ENCODE measurements around the gene SCYL3. TPM values are rescaled to one million over a fixed set of nuclear protein-coding genes. Genes with fewer than 3 reads are reported as not detected.

SCYL3 gene
- total RNA-seq, 2 experiments from 2014 or later = 16.8 to 17.1 TPM

- peaks cover 50% of the 10 kb centered on the region for H3K4me1 Mint-ChIP-seq
- H3K27me3 Mint-ChIP-seq = peaks cover 7% of the 10 kb centered on the region
- H3K36me3 Mint-ChIP-seq (ENCODE audit: low read depth) = peaks cover 19% of the 10 kb centered on the region
- peak overlapping the region; percentile 77 for H3K4me3 Mint-ChIP-seq
- peak; percentile 43 for DNase-seq
- H3K9me3 Mint-ChIP-seq = no peaks in the 10 kb centered on the region
- ChIA-PET POLR2A (interaction anchor here (0.6 kb wide), 1 partner anchor 15 kb away, joined by 5 read pairs; no protein-coding TSS in a partner anchor), CTCF (interaction anchor here (0.9 to 2.8 kb wide), 8 partner anchors 9 to 307 kb away, joined by 3 to 12 read pairs (median 4); partner anchors contain the start of gene F5)
- peak overlapping the region; percentile 99 for H3K27ac Mint-ChIP-seq
Observed at GRCh38 chr1:169892927-169893644, 610 bp downstream of the SCYL3 start.

- Mint-ChIP-seq H3K27me3 (peaks cover 2% of the 10 kb centered on the region), H3K9me3 (no peaks in the 10 kb centered on the region), H3K36me3 (ENCODE audit: low read depth) (peaks cover 23% of the 10 kb centered on the region), H3K4me3 (peak overlapping the region; percentile 77), H3K4me1 (peaks cover 52% of the 10 kb centered on the region), H3K27ac (peak overlapping the region; percentile 83)
- CTCF ChIA-PET = interaction anchor here (0.9 to 2.8 kb wide), 7 partner anchors 9 to 306 kb away, joined by 3 to 12 read pairs (median 4); partner anchors contain the start of gene F5
- no peak for DNase-seq
- POLR2A ChIA-PET = interaction anchor here (1.3 kb wide), 1 partner anchor 182 kb away, joined by 3 read pairs; no protein-coding TSS in a partner anchor
Observed at GRCh38 chr1:169892176-169892926, 1.3 kb downstream of the SCYL3 start.

- Mint-ChIP-seq H3K4me1 (peaks cover 55% of the 10 kb centered on the region), H3K27me3 (no peaks in the 10 kb centered on the region), H3K4me3 (peak overlapping the region; percentile 77), H3K9me3 (no peaks in the 10 kb centered on the region), H3K36me3 (ENCODE audit: low read depth) (peaks cover 30% of the 10 kb centered on the region), H3K27ac (peak overlapping the region; percentile 83)
- ChIA-PET POLR2A (interaction anchor here (1.3 kb wide), 1 partner anchor 182 kb away, joined by 3 read pairs; no protein-coding TSS in a partner anchor), CTCF (interaction anchor here (1.3 to 2.6 kb wide), 3 partner anchors 8 to 35 kb away, joined by 4 to 12 read pairs (median 5); no protein-coding TSS in a partner anchor)
- no peak for DNase-seq
Observed at GRCh38 chr1:169891539-169891885, 2.2 kb downstream of the SCYL3 start.

- ChIA-PET POLR2A (interaction anchor here (1.3 kb wide), 1 partner anchor 181 kb away, joined by 3 read pairs; no protein-coding TSS in a partner anchor), CTCF (interaction anchor here (1.6 to 2.6 kb wide), 2 partner anchors 8 to 18 kb away, joined by 5 to 12 read pairs; no protein-coding TSS in a partner anchor)
- DNase-seq = peak; percentile 52
- no peaks in the 10 kb centered on the region for H3K27me3 Mint-ChIP-seq
- peak overlapping the region; percentile 83 for H3K27ac Mint-ChIP-seq
- peaks cover 55% of the 10 kb centered on the region for H3K4me1 Mint-ChIP-seq
- H3K36me3 Mint-ChIP-seq (ENCODE audit: low read depth) = peaks cover 34% of the 10 kb centered on the region
- H3K4me3 Mint-ChIP-seq = peak overlapping the region; percentile 77
- no peaks in the 10 kb centered on the region for H3K9me3 Mint-ChIP-seq
Observed at GRCh38 chr1:169890761-169891538, 2.7 kb downstream of the SCYL3 start.

- DNase-seq = no peak
- ChIA-PET CTCF (no interaction called here), POLR2A (no interaction called here)
- H3K36me3 Mint-ChIP-seq (ENCODE audit: low read depth) = peaks cover 41% of the 10 kb centered on the region
- peaks cover 59% of the 10 kb centered on the region for H3K4me1 Mint-ChIP-seq
- H3K27me3 Mint-ChIP-seq = no peaks in the 10 kb centered on the region
- no peak overlapping the region for H3K4me3 Mint-ChIP-seq
- H3K27ac Mint-ChIP-seq = no peak overlapping the region
- no peaks in the 10 kb centered on the region for H3K9me3 Mint-ChIP-seq
Observed at GRCh38 chr1:169889871-169890270, 3.8 kb downstream of the SCYL3 start.

- H3K36me3 Mint-ChIP-seq (ENCODE audit: low read depth) = peaks cover 43% of the 10 kb centered on the region
- no peak overlapping the region for H3K4me3 Mint-ChIP-seq
- H3K9me3 Mint-ChIP-seq = no peaks in the 10 kb centered on the region
- ChIA-PET POLR2A (no interaction called here), CTCF (no interaction called here)
- H3K27ac Mint-ChIP-seq = no peak overlapping the region
- H3K27me3 Mint-ChIP-seq = no peaks in the 10 kb centered on the region
- no peak for DNase-seq
- H3K4me1 Mint-ChIP-seq = peaks cover 43% of the 10 kb centered on the region
Observed at GRCh38 chr1:169886931-169887330, 6.8 kb downstream of the SCYL3 start.

GRCh38 chr1:169886422-169886821, 7.3 kb downstream of the SCYL3 start:
- H3K27me3 Mint-ChIP-seq = no peaks in the 10 kb centered on the region
- no peak for DNase-seq
- H3K4me1 Mint-ChIP-seq = peaks cover 39% of the 10 kb centered on the region
- no peak overlapping the region for H3K4me3 Mint-ChIP-seq
- ChIA-PET CTCF (interaction anchor here (1.0 kb wide), 1 partner anchor 26 kb away, joined by 3 read pairs; no protein-coding TSS in a partner anchor), POLR2A (no interaction called here)
- peaks cover 46% of the 10 kb centered on the region for H3K36me3 Mint-ChIP-seq (ENCODE audit: low read depth)
- no peak overlapping the region for H3K27ac Mint-ChIP-seq
- H3K9me3 Mint-ChIP-seq = no peaks in the 10 kb centered on the region

GRCh38 chr1:169885207-169885606, 8.5 kb downstream of the SCYL3 start:
- no peak for DNase-seq
- Mint-ChIP-seq H3K27me3 (no peaks in the 10 kb centered on the region), H3K9me3 (no peaks in the 10 kb centered on the region), H3K36me3 (ENCODE audit: low read depth) (peaks cover 48% of the 10 kb centered on the region), H3K4me3 (no peak overlapping the region), H3K4me1 (peaks cover 27% of the 10 kb centered on the region), H3K27ac (no peak overlapping the region)
- ChIA-PET CTCF (interaction anchor here (0.7 kb wide), 1 partner anchor 406 kb away, joined by 3 read pairs; no protein-coding TSS in a partner anchor), POLR2A (no interaction called here)

- DNase-seq = no peak
- peaks cover 23% of the 10 kb centered on the region for H3K4me1 Mint-ChIP-seq
- H3K36me3 Mint-ChIP-seq (ENCODE audit: low read depth) = peaks cover 47% of the 10 kb centered on the region
- no peaks in the 10 kb centered on the region for H3K9me3 Mint-ChIP-seq
- CTCF ChIA-PET = interaction anchor here (1.2 to 2.6 kb wide), 3 partner anchors 8 to 57 kb away, joined by 3 to 12 read pairs (median 7); partner anchors contain the start of gene SCYL3
- POLR2A ChIA-PET = no interaction called here
- no peak overlapping the region for H3K27ac Mint-ChIP-seq
- no peak overlapping the region for H3K4me3 Mint-ChIP-seq
- no peaks in the 10 kb centered on the region for H3K27me3 Mint-ChIP-seq
Observed at GRCh38 chr1:169884634-169885033, 9.1 kb downstream of the SCYL3 start.

GRCh38 chr1:169882039-169882511, 11.6 kb downstream of the SCYL3 start:
- peaks cover 45% of the 10 kb centered on the region for H3K36me3 Mint-ChIP-seq (ENCODE audit: low read depth)
- H3K4me1 Mint-ChIP-seq = peaks cover 11% of the 10 kb centered on the region
- no peak overlapping the region for H3K4me3 Mint-ChIP-seq
- H3K27me3 Mint-ChIP-seq = no peaks in the 10 kb centered on the region
- H3K9me3 Mint-ChIP-seq = no peaks in the 10 kb centered on the region
- ChIA-PET CTCF (interaction anchor here (2.6 kb wide), 1 partner anchor 11 kb away, joined by 12 read pairs; the partner anchor contains the start of gene SCYL3), POLR2A (no interaction called here)
- DNase-seq = no peak
- H3K27ac Mint-ChIP-seq = no peak overlapping the region

- CTCF ChIA-PET = interaction anchor here (0.5 to 1.2 kb wide), 2 partner anchors 10 to 27 kb away, joined by 3 to 4 read pairs; no protein-coding TSS in a partner anchor
Observed at GRCh38 chr1:169879034-169879840, 14.5 kb downstream of the SCYL3 start.

More at GRCh38 chr1:169879034-169879840, 14.5 kb downstream of the SCYL3 start:
- no peak overlapping the region for H3K4me3 Mint-ChIP-seq
- H3K27ac Mint-ChIP-seq = no peak overlapping the region
- no peaks in the 10 kb centered on the region for H3K27me3 Mint-ChIP-seq
- POLR2A ChIA-PET = no interaction called here
- peaks cover 5% of the 10 kb centered on the region for H3K4me1 Mint-ChIP-seq
- no peaks in the 10 kb centered on the region for H3K9me3 Mint-ChIP-seq
- peaks cover 47% of the 10 kb centered on the region for H3K36me3 Mint-ChIP-seq (ENCODE audit: low read depth)
- DNase-seq = no peak
